ENCODE data around the gene ERMP1.
"Not testable (repeated sequence)": the region's sequence is repeated elsewhere in the genome, so short reads cannot be mapped to it uniquely, and the experiment has no call there.

Gene ERMP1

DNA sequence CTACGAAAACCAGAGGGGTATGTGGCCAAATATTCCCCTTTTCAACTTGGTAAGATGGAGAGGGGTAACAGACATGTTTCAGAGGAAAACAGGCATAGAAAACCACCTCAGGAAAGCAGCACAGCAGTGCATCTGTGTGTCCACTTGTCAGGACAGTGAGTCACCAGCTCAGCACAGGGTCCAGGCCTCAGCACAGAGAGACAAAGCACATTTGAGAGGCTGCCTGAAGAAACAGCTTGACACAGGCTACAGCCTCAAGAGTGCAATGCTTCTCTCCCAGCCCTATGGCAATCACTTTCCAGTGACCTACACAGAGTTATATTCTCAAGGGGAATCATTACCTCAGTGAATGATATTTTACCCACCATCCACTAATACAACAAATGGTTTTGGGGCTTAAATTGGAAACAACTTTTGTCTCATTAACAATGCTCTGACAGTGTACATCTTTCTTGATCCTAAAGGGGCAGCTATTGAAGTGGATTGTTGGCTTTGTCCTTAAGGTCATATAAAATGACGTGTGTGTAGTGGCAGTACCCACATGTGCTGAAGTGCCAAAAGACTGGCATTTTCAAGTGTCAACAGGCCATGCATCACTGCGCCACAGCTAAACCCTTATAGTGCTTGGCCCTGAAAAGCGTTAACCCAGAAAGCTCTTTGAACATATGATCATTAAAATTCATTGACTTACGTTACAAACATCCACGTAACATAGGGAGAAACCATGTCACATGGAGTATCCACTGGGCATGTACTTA lies 46.4 kb downstream of the ERMP1 start:
- TF ChIP-seq, protein P1, sequence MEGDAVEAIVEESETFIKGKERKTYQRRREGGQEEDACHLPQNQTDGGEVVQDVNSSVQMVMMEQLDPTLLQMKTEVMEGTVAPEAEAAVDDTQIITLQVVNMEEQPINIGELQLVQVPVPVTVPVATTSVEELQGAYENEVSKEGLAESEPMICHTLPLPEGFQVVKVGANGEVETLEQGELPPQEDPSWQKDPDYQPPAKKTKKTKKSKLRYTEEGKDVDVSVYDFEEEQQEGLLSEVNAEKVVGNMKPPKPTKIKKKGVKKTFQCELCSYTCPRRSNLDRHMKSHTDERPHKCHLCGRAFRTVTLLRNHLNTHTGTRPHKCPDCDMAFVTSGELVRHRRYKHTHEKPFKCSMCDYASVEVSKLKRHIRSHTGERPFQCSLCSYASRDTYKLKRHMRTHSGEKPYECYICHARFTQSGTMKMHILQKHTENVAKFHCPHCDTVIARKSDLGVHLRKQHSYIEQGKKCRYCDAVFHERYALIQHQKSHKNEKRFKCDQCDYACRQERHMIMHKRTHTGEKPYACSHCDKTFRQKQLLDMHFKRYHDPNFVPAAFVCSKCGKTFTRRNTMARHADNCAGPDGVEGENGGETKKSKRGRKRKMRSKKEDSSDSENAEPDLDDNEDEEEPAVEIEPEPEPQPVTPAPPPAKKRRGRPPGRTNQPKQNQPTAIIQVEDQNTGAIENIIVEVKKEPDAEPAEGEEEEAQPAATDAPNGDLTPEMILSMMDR (IDR thresholded peaks at IDR 0.05; ENCODE audit: insufficient read depth, low read depth, low read length, missing control alignments) = no peak
- no peak overlapping the region for H3K4me3 ChIP-seq (ENCODE audit: low read length)
- peak; percentile 7 for DNase-seq (ENCODE audit: low read depth)

DNA sequence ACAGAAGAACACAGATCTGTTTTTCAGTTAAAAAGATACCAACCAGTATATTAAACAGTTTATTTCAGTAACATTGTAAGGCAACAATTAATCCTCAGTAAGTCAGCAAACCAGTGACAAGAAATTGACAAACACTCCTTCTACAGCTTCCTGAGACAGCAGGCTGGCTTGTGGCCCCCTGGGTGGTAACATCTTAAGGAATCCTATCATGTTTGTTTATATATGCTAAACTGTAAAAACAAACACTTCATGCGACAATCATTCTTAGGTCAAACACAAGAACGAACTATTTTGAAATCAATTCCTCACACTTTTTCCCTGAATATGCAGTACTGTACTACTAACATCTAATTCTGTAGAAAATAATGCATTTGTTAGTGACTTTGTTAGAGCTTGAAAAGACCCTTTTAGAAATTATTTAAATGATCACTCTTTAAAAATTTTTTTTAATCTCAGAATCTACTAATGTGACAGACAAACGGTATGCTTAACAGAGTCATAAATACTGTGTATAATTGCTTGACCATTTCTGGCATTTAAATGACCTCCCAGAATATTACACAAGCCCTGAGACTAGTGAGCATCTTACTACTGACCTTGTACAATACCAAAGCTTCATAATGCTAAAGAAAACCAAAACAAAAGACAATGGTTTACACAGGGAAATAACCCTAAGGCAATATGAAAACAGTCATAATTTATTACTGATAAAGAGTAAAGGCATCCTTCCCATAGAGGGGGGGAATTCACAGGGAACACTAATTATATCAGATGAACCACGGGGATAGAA lies 48.2 kb downstream of the ERMP1 start:
- TF ChIP-seq, protein P1 (IDR thresholded peaks at IDR 0.05; ENCODE audit: insufficient read depth, low read depth, low read length, missing control alignments) = no peak
- no peak for DNase-seq (ENCODE audit: low read depth)
- no peak overlapping the region for H3K4me3 ChIP-seq (ENCODE audit: low read length)

DNA sequence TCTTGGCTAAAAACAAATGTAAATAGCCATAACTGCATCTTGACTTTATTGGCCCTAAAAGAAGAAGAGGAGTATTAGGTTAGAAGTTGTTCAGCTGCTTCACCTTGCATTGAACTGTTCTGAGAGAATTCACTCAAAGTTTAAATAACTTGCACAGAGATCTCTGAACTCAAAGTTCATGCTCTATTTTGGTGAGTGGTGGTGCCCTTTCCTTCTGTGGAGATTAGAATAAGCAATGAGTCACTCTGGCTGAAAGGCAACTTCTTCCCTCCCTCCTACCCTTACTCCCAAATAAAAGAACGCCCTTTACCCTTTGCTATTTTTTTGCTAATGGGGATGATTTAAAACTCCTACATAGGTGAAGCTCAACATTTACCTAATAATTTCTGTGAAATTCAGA lies 48.9 kb downstream of the ERMP1 start:
- no peak overlapping the region for H3K4me3 ChIP-seq (ENCODE audit: low read length)
- TF ChIP-seq, protein P1 (IDR thresholded peaks at IDR 0.05; ENCODE audit: insufficient read depth, low read depth, low read length, missing control alignments) = no peak
- no peak for DNase-seq (ENCODE audit: low read depth)

DNA sequence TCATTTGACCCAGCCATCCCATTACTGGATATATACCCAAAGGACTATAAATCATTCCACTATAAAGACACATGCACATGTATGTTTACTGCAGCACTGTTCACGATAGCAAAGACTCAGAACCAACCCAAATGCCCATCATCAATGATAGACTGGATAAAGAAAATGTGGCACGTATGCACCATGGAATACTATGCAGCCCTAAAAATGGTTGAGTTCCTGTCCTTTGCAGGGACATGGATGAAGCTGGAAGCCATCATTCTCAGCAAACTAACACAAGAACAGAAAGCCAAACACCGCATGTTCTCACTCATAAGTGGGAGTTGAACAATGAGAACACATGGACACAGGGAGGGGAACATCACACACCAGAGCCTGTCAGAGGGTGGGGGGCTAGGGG lies 49.5 kb downstream of the ERMP1 start:
- not testable (repeated sequence) for DNase-seq (ENCODE audit: low read depth); H3K4me3 ChIP-seq (ENCODE audit: low read length)

DNA sequence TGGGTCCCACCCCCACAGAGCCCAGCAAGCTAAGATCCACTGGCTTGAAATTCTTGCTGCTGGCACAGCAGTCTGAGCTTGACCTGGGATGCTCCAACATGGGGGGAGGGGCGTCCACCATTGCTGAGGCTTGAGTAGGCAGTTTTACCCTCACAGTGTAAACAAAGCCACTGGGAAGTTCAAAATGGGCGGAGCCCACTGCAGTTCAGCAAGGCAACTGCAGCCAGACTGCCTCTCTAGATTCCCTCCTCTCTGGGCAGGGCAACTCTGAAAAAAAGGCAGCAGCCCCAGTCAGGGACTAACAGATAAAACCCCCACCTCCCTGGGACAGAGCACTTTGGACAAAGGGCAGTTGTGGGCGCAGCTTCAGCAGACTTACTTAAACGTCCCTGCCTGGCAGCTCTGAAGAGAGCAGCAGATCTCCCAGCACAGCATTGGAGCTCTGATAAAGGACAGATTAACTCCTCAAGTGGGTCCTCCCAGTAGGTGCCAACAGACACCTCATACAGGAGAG lies 53.2 kb downstream of the ERMP1 start:
- DNase-seq (ENCODE audit: low read depth); H3K4me3 ChIP-seq (ENCODE audit: low read length): not testable (repeated sequence)

DNA sequence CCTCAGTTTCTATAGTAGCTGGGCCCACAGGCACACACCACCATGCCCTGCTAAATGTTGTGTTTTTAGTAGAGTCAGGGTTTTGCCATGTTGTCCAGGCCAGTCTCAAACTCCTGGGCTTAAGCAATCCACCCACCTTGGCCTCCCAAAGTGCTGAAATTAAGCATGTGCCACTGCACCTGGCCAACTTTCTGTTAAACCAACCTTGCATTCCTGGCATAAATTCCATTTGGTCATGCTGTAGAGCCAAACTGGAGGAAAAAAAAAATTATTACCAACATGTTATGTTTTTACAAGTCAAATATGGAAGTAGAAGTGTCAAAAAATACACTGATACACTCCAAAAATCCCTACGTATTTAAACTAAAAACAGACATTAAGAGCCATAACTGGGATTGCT lies 54.1 kb downstream of the ERMP1 start:
- no peak overlapping the region for H3K4me3 ChIP-seq (ENCODE audit: low read length)
- DNase-seq (ENCODE audit: low read depth) = no peak
- TF ChIP-seq, protein P1 (IDR thresholded peaks at IDR 0.05; ENCODE audit: insufficient read depth, low read depth, low read length, missing control alignments) = no peak

DNA sequence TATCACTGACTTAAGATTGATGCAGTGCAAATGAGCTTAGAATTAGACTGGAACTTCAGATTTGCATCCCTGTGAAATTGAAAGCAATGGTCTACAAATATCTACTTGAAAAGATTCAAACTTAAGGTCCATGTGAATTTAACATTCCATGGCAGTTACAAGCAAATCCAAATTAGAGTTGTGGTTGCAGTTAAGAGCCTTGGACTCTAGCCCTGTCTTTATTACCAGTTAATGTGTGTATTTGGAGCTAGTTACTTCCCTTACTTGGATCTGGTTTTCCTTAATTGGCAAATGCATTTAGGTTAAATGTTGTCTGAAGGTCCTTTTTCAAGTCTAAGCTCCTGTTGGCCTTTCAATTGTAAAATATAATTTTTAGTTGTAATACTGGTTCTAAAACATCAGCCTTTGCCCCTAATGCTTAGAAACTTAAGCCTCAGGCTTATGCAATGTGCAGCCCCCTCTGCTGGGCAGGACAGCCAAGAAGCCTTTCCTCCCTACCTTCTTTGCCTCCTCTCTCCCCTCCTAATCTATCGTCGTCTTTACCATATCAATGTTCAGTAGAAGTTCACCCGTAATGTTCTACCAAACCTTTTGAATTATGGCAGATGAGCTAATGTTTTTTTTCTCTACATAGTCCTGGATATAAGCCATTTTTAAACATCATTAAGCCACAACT lies 59.5 kb downstream of the ERMP1 start:
- no peak for DNase-seq (ENCODE audit: low read depth)
- H3K4me3 ChIP-seq (ENCODE audit: low read length) = no peak overlapping the region
- TF ChIP-seq, protein P1 (IDR thresholded peaks at IDR 0.05; ENCODE audit: insufficient read depth, low read depth, low read length, missing control alignments) = no peak
